HUES48 (cell line): ENCODE results near the gene LHPP.
A peak's percentile ranks its signal among the peaks of the same experiment; 100 is the strongest.

Source experiments
- H3K27ac ChIP-seq: one replicate; pipeline ENCODE4 v1.7.0; 2013; ENCODE audit warnings: low read depth, low read length, inconsistent platforms
- H3K27me3 ChIP-seq: 2 replicates; pipeline ENCODE4 v1.6.1; 2013; ENCODE audit warnings: mild to moderate bottlenecking, low read length; ENCODE audit not compliant: control insufficient read depth, insufficient read depth
- H3K36me3 ChIP-seq: 2 replicates; pipeline ENCODE4 v1.6.1; 2013; ENCODE audit warnings: low read length; ENCODE audit not compliant: control insufficient read depth, insufficient read depth
- H3K4me1 ChIP-seq: 2 replicates; pipeline ENCODE4 v1.6.1; 2013; ENCODE audit warnings: mild to moderate bottlenecking, low read length; ENCODE audit not compliant: control insufficient read depth, insufficient read depth
- H3K4me3 ChIP-seq: 2 replicates; pipeline ENCODE4 v1.5.1; 2013; ENCODE audit warnings: mild to moderate bottlenecking, low read depth, low read length
- H3K9ac ChIP-seq: 2 replicates; pipeline ENCODE4 v1.6.1; 2013; ENCODE audit warnings: mild to moderate bottlenecking, low read depth, low read length, moderate library complexity
- H3K9me3 ChIP-seq: 2 replicates; pipeline ENCODE4 v1.6.1; 2013; ENCODE audit warnings: low read length; ENCODE audit not compliant: control insufficient read depth, insufficient read depth

The LHPP gene

GRCh38 chr10:124644771-124645415 is 183.3 kb downstream of the LHPP start:
- no peak overlapping the region for H3K9ac ChIP-seq
- no peak overlapping the region for H3K4me3 ChIP-seq
- no peaks in the 10 kb centered on the region for H3K27me3 ChIP-seq
- H3K36me3 ChIP-seq: no peaks in the 10 kb centered on the region
- H3K4me1 ChIP-seq: no peaks in the 10 kb centered on the region
- H3K9me3 ChIP-seq: no peaks in the 10 kb centered on the region
- H3K27ac ChIP-seq: no peak overlapping the region

- H3K4me1 ChIP-seq: peaks cover 5% of the 10 kb centered on the region
- H3K27ac ChIP-seq: no peak overlapping the region
Observed at GRCh38 chr10:124645467-124646095, 184.0 kb downstream of the LHPP start.

DNA sequence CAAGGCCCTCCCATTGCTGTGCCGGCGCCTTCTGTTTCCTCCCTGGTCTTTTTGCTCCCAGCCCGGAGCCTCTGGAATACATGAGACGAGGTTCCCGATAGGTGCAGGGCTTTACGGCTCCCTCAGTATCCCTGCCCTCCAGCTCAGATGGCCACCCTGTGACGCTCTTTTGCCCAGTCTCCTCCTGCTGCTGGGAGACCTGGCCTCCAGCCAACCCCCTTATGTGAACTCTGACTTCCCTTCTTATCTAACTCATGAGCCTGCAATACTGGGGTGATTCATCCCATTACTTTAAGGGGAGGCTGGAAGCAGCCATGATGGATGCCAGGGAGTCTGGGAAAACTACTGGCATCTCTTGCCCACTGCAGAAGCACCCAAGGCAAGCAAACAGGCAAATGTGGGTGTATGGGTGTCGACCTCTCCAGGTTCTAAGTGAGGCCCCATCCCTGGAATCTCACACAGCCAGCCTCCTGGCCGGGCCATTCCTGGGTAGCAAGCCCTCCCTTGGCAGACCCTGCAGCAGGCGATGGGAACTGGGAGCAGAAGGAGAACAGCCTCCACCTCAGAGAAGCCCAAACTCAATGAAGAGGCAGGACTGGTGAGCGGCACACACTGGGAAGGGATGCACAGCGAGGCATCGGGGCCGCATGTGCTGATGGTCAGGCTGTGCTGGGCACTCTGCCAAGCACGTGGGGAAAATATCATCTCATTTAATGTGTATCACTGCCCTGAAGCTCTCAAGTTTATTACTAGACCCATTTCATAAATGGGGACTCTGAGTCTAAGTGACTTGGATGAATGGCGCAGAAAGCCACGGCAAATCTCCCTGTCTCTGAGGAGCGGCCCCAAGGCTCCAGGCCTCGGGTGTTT is 185.1 kb downstream of the LHPP start:
- Histone ChIP-seq H3K27me3 (no peaks in the 10 kb centered on the region), H3K27ac (no peak overlapping the region), H3K9me3 (no peaks in the 10 kb centered on the region), H3K4me3 (no peak overlapping the region), H3K9ac (no peak overlapping the region), H3K36me3 (no peaks in the 10 kb centered on the region), H3K4me1 (peaks cover 16% of the 10 kb centered on the region)

More at GRCh38 chr10:124645467-124646095, 184.0 kb downstream of the LHPP start:
- Histone ChIP-seq H3K9ac (no peak overlapping the region), H3K9me3 (no peaks in the 10 kb centered on the region), H3K4me3 (no peak overlapping the region), H3K27me3 (no peaks in the 10 kb centered on the region), H3K36me3 (no peaks in the 10 kb centered on the region)

DNA sequence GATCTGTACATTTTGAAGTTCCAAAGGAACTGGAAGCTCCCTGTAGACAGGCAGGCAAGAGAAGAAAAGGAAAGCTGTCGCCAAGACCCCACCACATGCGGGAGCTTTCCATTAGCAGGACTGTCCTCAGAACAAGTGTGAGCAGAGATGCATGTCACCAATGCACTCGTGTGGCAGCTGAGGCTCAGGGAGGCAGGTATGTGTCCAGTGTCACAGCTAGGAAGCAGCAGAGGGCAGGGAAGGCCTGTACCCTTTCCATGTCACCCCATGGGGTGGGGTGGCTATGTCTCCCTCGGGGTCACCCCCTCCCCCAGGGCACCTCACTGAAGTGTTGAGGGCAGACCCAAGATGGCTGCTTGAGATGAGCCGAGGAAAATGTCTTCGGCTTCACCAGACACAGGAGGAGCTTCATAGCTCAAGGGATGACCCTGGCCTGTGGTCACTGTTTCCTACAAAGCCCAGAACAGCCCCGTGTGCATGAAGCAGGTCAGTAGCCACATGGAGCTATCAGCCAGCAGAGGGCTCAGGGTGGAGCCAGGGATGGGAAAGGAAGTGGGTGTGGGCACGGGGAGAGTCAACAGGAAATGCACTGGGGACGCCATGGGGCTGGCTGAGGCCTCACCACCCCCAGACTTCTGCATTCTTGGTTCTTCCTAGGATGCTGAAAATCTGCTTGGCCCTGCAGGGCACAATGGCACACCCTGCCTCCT is 186.0 kb downstream of the LHPP start:
- Histone ChIP-seq H3K36me3 (no peaks in the 10 kb centered on the region), H3K27ac (no peak overlapping the region), H3K9ac (no peak overlapping the region), H3K27me3 (no peaks in the 10 kb centered on the region), H3K9me3 (no peaks in the 10 kb centered on the region), H3K4me1 (peaks cover 16% of the 10 kb centered on the region), H3K4me3 (no peak overlapping the region)

DNA sequence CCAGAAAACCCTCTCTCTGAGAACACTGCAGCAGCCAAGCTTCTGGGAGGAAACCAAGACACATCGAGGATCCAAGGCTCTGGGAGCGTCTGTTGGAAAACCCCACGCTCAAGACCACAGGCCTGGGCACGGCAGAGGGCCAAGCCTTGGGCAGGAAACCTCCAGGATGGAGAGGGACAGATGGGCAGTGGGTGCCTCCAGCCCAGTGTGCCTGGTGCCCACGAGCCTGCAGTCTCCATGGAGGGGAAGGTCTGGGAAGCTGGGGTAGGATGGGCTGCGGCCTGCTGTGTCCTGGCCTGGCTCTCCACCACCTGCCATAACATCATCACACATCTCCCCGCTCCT is 186.5 kb downstream of the LHPP start:
- Histone ChIP-seq H3K4me1 (peaks cover 16% of the 10 kb centered on the region), H3K27ac (no peak overlapping the region), H3K27me3 (no peaks in the 10 kb centered on the region), H3K36me3 (no peaks in the 10 kb centered on the region), H3K9ac (no peak overlapping the region), H3K9me3 (no peaks in the 10 kb centered on the region), H3K4me3 (no peak overlapping the region)

- no peak overlapping the region for H3K27ac ChIP-seq
- H3K27me3 ChIP-seq: no peaks in the 10 kb centered on the region
Observed at GRCh38 chr10:124648738-124649137, 187.1 kb downstream of the LHPP start.

DNA sequence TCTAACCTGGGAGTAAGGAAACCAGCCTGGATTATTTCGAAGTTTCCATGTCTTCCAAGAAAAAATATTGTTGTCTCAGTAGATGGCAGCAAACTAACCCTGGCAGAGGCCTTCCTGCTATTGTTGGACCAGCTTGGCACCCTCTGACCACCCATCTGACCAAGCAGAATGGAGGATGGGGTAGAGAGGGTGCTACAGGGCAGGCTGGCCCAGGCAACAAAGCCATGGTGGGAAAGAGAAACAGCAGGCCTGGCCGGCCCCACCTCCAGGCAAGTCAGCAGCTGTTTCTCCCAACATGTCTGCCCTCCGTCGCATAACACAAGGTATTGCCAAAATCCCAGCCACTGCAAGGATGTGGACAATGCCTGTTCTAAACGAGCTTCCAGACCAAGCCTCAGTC is 187.6 kb downstream of the LHPP start:
- Histone ChIP-seq H3K36me3 (no peaks in the 10 kb centered on the region), H3K4me3 (no peak overlapping the region), H3K27ac (no peak overlapping the region), H3K9me3 (no peaks in the 10 kb centered on the region), H3K9ac (no peak overlapping the region), H3K27me3 (no peaks in the 10 kb centered on the region), H3K4me1 (peaks cover 16% of the 10 kb centered on the region)

More at GRCh38 chr10:124648738-124649137, 187.1 kb downstream of the LHPP start:
- Histone ChIP-seq H3K4me1 (peaks cover 16% of the 10 kb centered on the region), H3K36me3 (no peaks in the 10 kb centered on the region), H3K9ac (no peak overlapping the region), H3K9me3 (no peaks in the 10 kb centered on the region), H3K4me3 (no peak overlapping the region)

- H3K27ac ChIP-seq: peak overlapping the region; percentile 82
- H3K36me3 ChIP-seq: no peaks in the 10 kb centered on the region
- peaks cover 16% of the 10 kb centered on the region for H3K4me1 ChIP-seq
Observed at GRCh38 chr10:124650263-124650662, 188.6 kb downstream of the LHPP start.

DNA sequence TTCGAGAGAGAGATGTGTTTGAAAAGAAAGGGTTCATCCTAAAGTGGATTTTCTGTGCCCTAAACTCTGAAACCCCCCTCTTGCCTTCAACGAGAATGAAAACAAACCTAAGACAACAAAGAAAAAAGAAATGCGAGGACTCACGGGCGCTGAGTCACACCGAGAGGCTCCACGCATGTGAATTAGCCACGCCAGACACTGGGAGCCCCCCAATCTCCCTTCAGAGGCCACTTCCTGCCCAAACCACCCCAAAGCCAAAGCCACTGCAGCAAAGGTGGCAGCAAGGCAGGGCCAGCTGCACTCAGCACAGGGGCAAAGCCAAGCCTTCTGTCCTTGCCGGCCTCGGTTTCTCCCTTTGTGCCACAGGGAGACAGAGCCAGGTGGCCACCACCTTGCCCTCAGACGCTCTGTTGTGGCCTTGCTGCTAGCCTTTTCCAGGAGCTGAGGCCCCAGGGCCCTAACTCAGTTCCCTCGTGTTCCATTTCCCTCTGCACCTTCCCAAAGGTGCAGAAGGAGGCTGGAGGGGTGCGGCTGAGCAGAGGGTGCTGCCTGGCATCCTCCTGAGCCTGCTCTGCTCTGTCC is 189.3 kb downstream of the LHPP start:
- Histone ChIP-seq H3K27ac (peak overlapping the region; percentile 82), H3K9ac (peak overlapping the region; percentile 0; the same call in 1 of the 2 replicates)

More at GRCh38 chr10:124650263-124650662, 188.6 kb downstream of the LHPP start:
- Histone ChIP-seq H3K9ac (no peak overlapping the region), H3K4me3 (no peak overlapping the region), H3K27me3 (no peaks in the 10 kb centered on the region), H3K9me3 (no peaks in the 10 kb centered on the region)

DNA sequence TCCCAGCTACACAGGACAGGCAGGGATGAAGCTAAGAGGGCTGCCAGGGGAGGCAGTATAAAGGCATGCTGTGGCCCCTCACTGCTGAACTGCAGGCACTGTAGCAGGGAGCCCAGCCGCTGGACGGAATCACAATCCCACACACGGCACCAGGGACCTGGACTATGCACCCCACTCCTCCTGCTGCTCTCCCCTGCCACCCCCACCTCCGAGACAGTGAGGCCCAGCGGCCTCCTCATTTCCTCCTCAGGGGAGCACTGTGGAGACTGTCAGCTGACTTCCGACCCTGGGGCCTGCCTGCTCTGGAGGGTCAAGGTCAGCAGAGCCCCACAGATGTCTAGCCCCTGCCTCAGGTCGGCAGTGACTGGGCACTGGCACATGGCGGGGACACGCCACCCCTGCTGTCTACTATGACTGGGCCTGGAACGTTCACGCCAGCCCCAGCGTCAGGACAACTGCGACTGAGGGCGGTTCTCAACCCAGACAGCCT is 189.8 kb downstream of the LHPP start:
- H3K27ac ChIP-seq: peak overlapping the region; percentile 82
- H3K9ac ChIP-seq: 0 out of 2 replicates have a peak overlapping the region, but pooled peaks have one; percentile 0
- H3K4me3 ChIP-seq: no peak overlapping the region
- no peaks in the 10 kb centered on the region for H3K27me3 ChIP-seq
- peaks cover 16% of the 10 kb centered on the region for H3K4me1 ChIP-seq
- no peaks in the 10 kb centered on the region for H3K9me3 ChIP-seq
- H3K36me3 ChIP-seq: no peaks in the 10 kb centered on the region

More for the DNA sequence above, 189.3 kb downstream of the LHPP start:
- Histone ChIP-seq H3K27me3 (no peaks in the 10 kb centered on the region), H3K9me3 (no peaks in the 10 kb centered on the region), H3K4me3 (no peak overlapping the region), H3K4me1 (peaks cover 16% of the 10 kb centered on the region), H3K36me3 (no peaks in the 10 kb centered on the region)
